Measurements from ENCODE around the gene LARGE1.

Gene LARGE1

DNA sequence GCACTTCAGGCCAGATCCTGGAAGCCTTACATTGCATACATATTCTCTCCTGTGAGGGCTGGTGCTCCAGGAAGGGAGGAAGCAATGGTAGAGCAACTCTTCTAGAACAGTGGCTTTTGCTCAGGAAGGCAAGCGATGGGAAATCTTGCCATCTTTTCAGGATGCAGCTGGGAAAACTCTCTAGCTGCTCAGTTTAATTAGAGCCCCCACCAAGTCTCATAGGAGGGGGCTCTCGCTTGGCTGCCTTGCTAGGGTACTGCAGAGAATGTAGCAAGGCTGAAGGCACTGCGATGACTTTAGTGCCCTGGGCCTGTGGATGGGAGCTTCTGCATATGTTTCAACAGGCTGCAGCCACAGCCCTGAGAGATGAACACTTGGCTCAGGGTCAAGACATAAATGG, 504.9 kb downstream of the LARGE1 start:
- CTCF ChIA-PET = no interaction called here
- peaks cover 0 to 3% (median 0%) of the 10 kb centered on the region in 5 experiments for H3K9me3 ChIP-seq (ENCODE audit: control extremely low read depth in 1 of 5, control insufficient read depth in 4 of 5, insufficient read depth in 2 of 5, low read depth in 1 of 5, low read length in 4 of 5)

GRCh38 chr22:33409079-33409478, 511.2 kb downstream of the LARGE1 start:
- ChIA-PET CTCF (no interaction called here), POLR2A (no interaction called here)
- peaks cover 0 to 2% (median 0%) of the 10 kb centered on the region in 5 experiments for H3K9me3 ChIP-seq (ENCODE audit: control extremely low read depth in 1 of 5, control insufficient read depth in 4 of 5, insufficient read depth in 2 of 5, low read depth in 1 of 5, low read length in 4 of 5)
- no peaks in the 10 kb centered on the region for H3K36me3 ChIP-seq (ENCODE audit: control insufficient read depth in 4 of 4, insufficient read depth in 4 of 4, low read length in 3 of 4)
- H3K27ac ChIP-seq (ENCODE audit: insufficient read depth in 1 of 2, low read depth in 1 of 2, low read length in 2 of 2, poor library complexity in 1 of 2, severe bottlenecking in 2 of 2) = no peak overlapping the region
- WGBS (ENCODE audit: insufficient coverage) = 100% methylated on average over 1 of the region's 2 CpGs
- H3K4me3 ChIP-seq (ENCODE audit: control insufficient read depth in 1 of 7, extremely low read depth in 1 of 7, insufficient read depth in 4 of 7, low read depth in 2 of 7, low read length in 6 of 7) = no peak overlapping the region
- H3K4me1 ChIP-seq (ENCODE audit: control extremely low read depth in 1 of 4, control insufficient read depth in 4 of 4, insufficient read depth in 4 of 4, low read length in 3 of 4) = no peaks in the 10 kb centered on the region
- no peaks in the 10 kb centered on the region for H3K27me3 ChIP-seq (replicated peaks in 2 of 5; ENCODE audit: control insufficient read depth in 4 of 5, insufficient read depth in 5 of 5, low read length in 4 of 5)
- DNase-seq = no peak

More for the DNA sequence above, 504.9 kb downstream of the LARGE1 start:
- Histone ChIP-seq H3K36me3 (ENCODE audit: control insufficient read depth in 4 of 4, insufficient read depth in 4 of 4, low read length in 3 of 4) (no peaks in the 10 kb centered on the region), H3K4me3 (ENCODE audit: control insufficient read depth in 1 of 7, extremely low read depth in 1 of 7, insufficient read depth in 4 of 7, low read depth in 2 of 7, low read length in 6 of 7) (no peak overlapping the region), H3K27me3 (replicated peaks in 2 of 5; ENCODE audit: control insufficient read depth in 4 of 5, insufficient read depth in 5 of 5, low read length in 4 of 5) (no peaks in the 10 kb centered on the region), H3K27ac (ENCODE audit: insufficient read depth in 1 of 2, low read depth in 1 of 2, low read length in 2 of 2, poor library complexity in 1 of 2, severe bottlenecking in 2 of 2) (no peak overlapping the region), H3K4me1 (ENCODE audit: control extremely low read depth in 1 of 4, control insufficient read depth in 4 of 4, insufficient read depth in 4 of 4, low read length in 3 of 4) (no peaks in the 10 kb centered on the region)
- POLR2A ChIA-PET = no interaction called here
- no peak for DNase-seq
- 94% methylated on average over 3 of the region's 3 CpGs for WGBS (ENCODE audit: insufficient coverage)

DNA sequence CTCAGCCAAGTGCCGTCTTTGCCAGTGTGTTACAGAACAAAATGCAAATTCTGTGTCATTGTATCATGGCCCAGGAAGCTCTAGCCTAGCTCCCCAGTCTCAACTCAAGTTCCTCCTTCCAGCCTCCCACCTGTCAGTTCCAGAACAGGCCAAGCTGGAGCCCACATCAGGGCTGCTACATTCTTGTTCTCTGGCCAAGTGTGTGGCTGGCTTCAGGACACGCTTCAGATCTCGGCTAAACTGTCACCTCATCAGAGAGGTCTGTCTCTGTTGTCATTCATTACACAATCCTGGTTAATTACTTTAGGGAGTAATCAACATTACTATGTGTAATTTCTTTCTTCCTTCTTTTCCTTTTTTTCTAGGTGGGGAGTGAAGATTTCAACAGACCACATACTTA, 515.1 kb downstream of the LARGE1 start:
- no peaks in the 10 kb centered on the region for H3K36me3 ChIP-seq (ENCODE audit: control insufficient read depth in 4 of 4, insufficient read depth in 4 of 4, low read length in 3 of 4)
- DNase-seq = no peak
- peaks cover 0 to 2% (median 0%) of the 10 kb centered on the region in 5 experiments for H3K9me3 ChIP-seq (ENCODE audit: control extremely low read depth in 1 of 5, control insufficient read depth in 4 of 5, insufficient read depth in 2 of 5, low read depth in 1 of 5, low read length in 4 of 5)
- no peak overlapping the region for H3K27ac ChIP-seq (ENCODE audit: insufficient read depth in 1 of 2, low read depth in 1 of 2, low read length in 2 of 2, poor library complexity in 1 of 2, severe bottlenecking in 2 of 2)
- no peaks in the 10 kb centered on the region for H3K4me1 ChIP-seq (ENCODE audit: control extremely low read depth in 1 of 4, control insufficient read depth in 4 of 4, insufficient read depth in 4 of 4, low read length in 3 of 4)
- WGBS (ENCODE audit: insufficient coverage) = 100% methylated on average over 1 of the region's 3 CpGs
- H3K27me3 ChIP-seq (replicated peaks in 2 of 5; ENCODE audit: control insufficient read depth in 4 of 5, insufficient read depth in 5 of 5, low read length in 4 of 5) = no peaks in the 10 kb centered on the region
- H3K4me3 ChIP-seq (ENCODE audit: control insufficient read depth in 1 of 7, extremely low read depth in 1 of 7, insufficient read depth in 4 of 7, low read depth in 2 of 7, low read length in 6 of 7) = no peak overlapping the region
- ChIA-PET CTCF (no interaction called here), POLR2A (no interaction called here)

DNA sequence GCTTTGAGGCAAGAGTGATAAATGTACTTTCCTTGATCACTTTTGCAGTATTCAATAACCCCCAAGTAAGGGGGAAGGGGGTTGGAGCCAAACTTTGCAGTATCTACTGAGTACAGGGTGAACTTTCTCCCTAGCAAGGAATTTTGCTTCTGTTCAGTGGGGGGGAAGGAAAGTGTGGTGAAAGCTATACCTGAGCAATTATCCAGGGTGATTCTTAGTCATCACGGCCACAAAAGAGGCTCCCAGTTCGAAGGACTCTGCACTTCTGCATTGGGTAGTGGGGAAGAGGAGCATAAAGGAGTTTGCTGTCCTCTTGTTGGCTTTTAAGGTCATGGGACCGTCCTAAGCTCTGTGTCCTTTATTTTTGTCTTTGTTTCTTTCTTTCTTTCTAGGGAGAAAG, 515.6 kb downstream of the LARGE1 start:
- CTCF ChIA-PET = no interaction called here
- no peak overlapping the region for H3K4me3 ChIP-seq (ENCODE audit: control insufficient read depth in 1 of 7, extremely low read depth in 1 of 7, insufficient read depth in 4 of 7, low read depth in 2 of 7, low read length in 6 of 7)
- no peak overlapping the region for H3K27ac ChIP-seq (ENCODE audit: insufficient read depth in 1 of 2, low read depth in 1 of 2, low read length in 2 of 2, poor library complexity in 1 of 2, severe bottlenecking in 2 of 2)
- no peaks in the 10 kb centered on the region for H3K4me1 ChIP-seq (ENCODE audit: control extremely low read depth in 1 of 4, control insufficient read depth in 4 of 4, insufficient read depth in 4 of 4, low read length in 3 of 4)
- peaks cover 0 to 2% (median 0%) of the 10 kb centered on the region in 5 experiments for H3K9me3 ChIP-seq (ENCODE audit: control extremely low read depth in 1 of 5, control insufficient read depth in 4 of 5, insufficient read depth in 2 of 5, low read depth in 1 of 5, low read length in 4 of 5)
- WGBS (ENCODE audit: insufficient coverage) = 100% methylated on average over 3 of the region's 3 CpGs
- H3K36me3 ChIP-seq (ENCODE audit: control insufficient read depth in 4 of 4, insufficient read depth in 4 of 4, low read length in 3 of 4) = no peaks in the 10 kb centered on the region
- no peak for DNase-seq
- H3K27me3 ChIP-seq (replicated peaks in 2 of 5; ENCODE audit: control insufficient read depth in 4 of 5, insufficient read depth in 5 of 5, low read length in 4 of 5) = no peaks in the 10 kb centered on the region
- POLR2A ChIA-PET = no interaction called here

DNA sequence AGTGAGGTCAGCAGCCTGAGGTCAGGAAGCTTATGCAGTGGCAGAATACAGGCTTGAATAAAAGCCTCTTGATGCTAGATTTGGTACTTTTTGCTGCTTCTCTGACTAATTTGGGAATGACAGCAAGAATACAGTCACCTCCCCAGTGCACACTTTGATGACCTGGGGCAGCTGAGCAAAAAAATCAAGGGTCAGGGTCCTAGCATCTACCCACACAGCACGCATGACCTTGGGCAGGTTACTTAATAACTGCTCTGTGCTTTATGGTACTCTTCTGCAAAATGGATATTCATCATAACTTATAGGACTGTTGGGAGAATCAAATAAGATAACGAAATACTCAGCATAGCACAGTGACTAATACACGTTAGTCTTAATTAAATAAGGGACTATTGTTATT, 518.0 kb downstream of the LARGE1 start:
- 100% methylated on average over 1 of the region's 3 CpGs for WGBS (ENCODE audit: insufficient coverage)
- H3K27me3 ChIP-seq (replicated peaks in 2 of 5; ENCODE audit: control insufficient read depth in 4 of 5, insufficient read depth in 5 of 5, low read length in 4 of 5) = no peaks in the 10 kb centered on the region
- POLR2A ChIA-PET = no interaction called here
- no peak overlapping the region for H3K4me3 ChIP-seq (ENCODE audit: control insufficient read depth in 1 of 7, extremely low read depth in 1 of 7, insufficient read depth in 4 of 7, low read depth in 2 of 7, low read length in 6 of 7)
- H3K4me1 ChIP-seq (ENCODE audit: control extremely low read depth in 1 of 4, control insufficient read depth in 4 of 4, insufficient read depth in 4 of 4, low read length in 3 of 4) = no peaks in the 10 kb centered on the region
- H3K36me3 ChIP-seq (ENCODE audit: control insufficient read depth in 4 of 4, insufficient read depth in 4 of 4, low read length in 3 of 4) = no peaks in the 10 kb centered on the region
- DNase-seq = no peak
- H3K9me3 ChIP-seq (ENCODE audit: control extremely low read depth in 1 of 5, control insufficient read depth in 4 of 5, insufficient read depth in 2 of 5, low read depth in 1 of 5, low read length in 4 of 5) = peaks cover 0 to 2% (median 0%) of the 10 kb centered on the region in 5 experiments
- H3K27ac ChIP-seq (ENCODE audit: insufficient read depth in 1 of 2, low read depth in 1 of 2, low read length in 2 of 2, poor library complexity in 1 of 2, severe bottlenecking in 2 of 2) = no peak overlapping the region
- CTCF ChIA-PET = interaction anchor here (1.2 kb wide), 1 partner anchor 20 kb away, joined by 3 read pairs; no protein-coding TSS in a partner anchor

- Histone ChIP-seq H3K4me1 (ENCODE audit: control extremely low read depth in 1 of 4, control insufficient read depth in 4 of 4, insufficient read depth in 4 of 4, low read length in 3 of 4) (no peaks in the 10 kb centered on the region), H3K36me3 (ENCODE audit: control insufficient read depth in 4 of 4, insufficient read depth in 4 of 4, low read length in 3 of 4) (no peaks in the 10 kb centered on the region), H3K27ac (ENCODE audit: insufficient read depth in 1 of 2, low read depth in 1 of 2, low read length in 2 of 2, poor library complexity in 1 of 2, severe bottlenecking in 2 of 2) (no peak overlapping the region), H3K27me3 (replicated peaks in 2 of 5; ENCODE audit: control insufficient read depth in 4 of 5, insufficient read depth in 5 of 5, low read length in 4 of 5) (no peaks in the 10 kb centered on the region), H3K4me3 (ENCODE audit: control insufficient read depth in 1 of 7, extremely low read depth in 1 of 7, insufficient read depth in 4 of 7, low read depth in 2 of 7, low read length in 6 of 7) (no peak overlapping the region), H3K9me3 (ENCODE audit: control extremely low read depth in 1 of 5, control insufficient read depth in 4 of 5, insufficient read depth in 2 of 5, low read depth in 1 of 5, low read length in 4 of 5) (peaks cover 0 to 2% (median 0%) of the 10 kb centered on the region in 5 experiments)
- ChIA-PET CTCF (interaction anchor here (1.2 kb wide), 1 partner anchor 21 kb away, joined by 3 read pairs; no protein-coding TSS in a partner anchor), POLR2A (no interaction called here)
- WGBS (ENCODE audit: insufficient coverage) = 96% methylated on average over 3 of the region's 5 CpGs
- DNase-seq = no peak
Measured at GRCh38 chr22:33401291-33401690, 519.0 kb downstream of the LARGE1 start.

DNA sequence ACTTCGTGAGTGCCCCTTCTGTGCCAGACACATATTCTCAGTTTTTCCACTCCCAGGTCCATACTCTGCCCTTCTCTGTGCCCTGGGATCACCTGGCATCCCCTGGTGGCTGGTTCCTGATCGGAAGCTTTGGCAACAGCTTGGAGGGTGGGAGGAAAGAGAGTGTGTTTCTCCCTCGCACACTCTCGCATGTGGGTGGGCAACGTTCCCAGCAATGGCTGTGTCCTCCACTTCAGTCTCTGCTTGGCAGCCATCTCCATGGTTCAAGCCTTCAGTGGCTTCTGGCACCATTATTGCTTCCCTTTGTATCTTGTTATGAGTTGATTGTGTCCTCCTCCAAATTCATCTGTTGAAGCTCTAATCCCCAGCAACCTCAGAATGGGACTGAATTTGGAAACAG, 519.4 kb downstream of the LARGE1 start:
- no peak for DNase-seq
- H3K27me3 ChIP-seq (replicated peaks in 2 of 5; ENCODE audit: control insufficient read depth in 4 of 5, insufficient read depth in 5 of 5, low read length in 4 of 5) = no peaks in the 10 kb centered on the region
- CTCF ChIA-PET = no interaction called here
- H3K36me3 ChIP-seq (ENCODE audit: control insufficient read depth in 4 of 4, insufficient read depth in 4 of 4, low read length in 3 of 4) = no peaks in the 10 kb centered on the region
- WGBS (ENCODE audit: insufficient coverage) = 96% methylated on average over 4 of the region's 5 CpGs
- H3K4me3 ChIP-seq (ENCODE audit: control insufficient read depth in 1 of 7, extremely low read depth in 1 of 7, insufficient read depth in 4 of 7, low read depth in 2 of 7, low read length in 6 of 7) = no peak overlapping the region
- no peaks in the 10 kb centered on the region for H3K9me3 ChIP-seq (ENCODE audit: control extremely low read depth in 1 of 5, control insufficient read depth in 4 of 5, insufficient read depth in 2 of 5, low read depth in 1 of 5, low read length in 4 of 5)
- POLR2A ChIA-PET = no interaction called here
- no peaks in the 10 kb centered on the region for H3K4me1 ChIP-seq (ENCODE audit: control extremely low read depth in 1 of 4, control insufficient read depth in 4 of 4, insufficient read depth in 4 of 4, low read length in 3 of 4)
- no peak overlapping the region for H3K27ac ChIP-seq (ENCODE audit: insufficient read depth in 1 of 2, low read depth in 1 of 2, low read length in 2 of 2, poor library complexity in 1 of 2, severe bottlenecking in 2 of 2)
